ENCODE data around the gene GGT7.
"Not testable (repeated sequence)": the region's sequence is repeated elsewhere in the genome, so short reads cannot be mapped to it uniquely, and the experiment has no call there.

The GGT7 gene

GRCh38 chr20:34898731-34899130, 26.1 kb upstream of the GGT7 start:
- not testable (repeated sequence) for H3K4me1 ChIP-seq (ENCODE audit: control insufficient read depth in 2 of 2, insufficient read depth in 1 of 2, low read depth in 1 of 2, low read length in 2 of 2); H3K23ac ChIP-seq (ENCODE audit: low read depth, low read length, poor library complexity); H2BK12ac ChIP-seq (ENCODE audit: low read length); H2BK120ac ChIP-seq (ENCODE audit: low read depth, low read length); H3K27ac ChIP-seq (replicated peaks; ENCODE audit: low read length); H4K91ac ChIP-seq (ENCODE audit: low read depth, low read length, poor library complexity); H3K18ac ChIP-seq (ENCODE audit: low read length); H3K4me3 ChIP-seq (ENCODE audit: low read length in 2 of 2); H3K14ac ChIP-seq (ENCODE audit: low read length); H2BK15ac ChIP-seq (ENCODE audit: low read length); H2AK5ac ChIP-seq (ENCODE audit: low read depth, low read length); H2AFZ ChIP-seq (ENCODE audit: low read length); H3K9me3 ChIP-seq (replicated peaks in 1 of 2; ENCODE audit: control insufficient read depth in 2 of 2, insufficient read depth in 1 of 2, low read depth in 1 of 2, low read length in 2 of 2); H3K27me3 ChIP-seq (ENCODE audit: control insufficient read depth in 3 of 3, insufficient read depth in 3 of 3, low read depth in 1 of 3, low read length in 3 of 3); H3K36me3 ChIP-seq (replicated peaks in 1 of 2; ENCODE audit: control insufficient read depth in 2 of 2, insufficient read depth in 2 of 2, low read length in 2 of 2); H2BK5ac ChIP-seq (ENCODE audit: low read length); H4K8ac ChIP-seq (ENCODE audit: low read depth, low read length); H3K4ac ChIP-seq (ENCODE audit: low read length); DNase-seq (ENCODE audit: low spot score); H3K79me1 ChIP-seq (ENCODE audit: low read depth, low read length); H3K9ac ChIP-seq (ENCODE audit: low read depth, low read length, poor library complexity); H3K4me2 ChIP-seq (ENCODE audit: insufficient read depth, low read length, poor library complexity, severe bottlenecking)
- WGBS, 2 donors (ENCODE audit: extremely low coverage in 2 of 2, insufficient read length in 2 of 2, insufficient replicate concordance in 1 of 2), result no CpG with 5 or more reads among the region's 26 CpGs

GRCh38 chr20:34898129-34898528, 25.5 kb upstream of the GGT7 start:
- H2BK15ac ChIP-seq (ENCODE audit: low read length); H3K27me3 ChIP-seq (ENCODE audit: control insufficient read depth in 3 of 3, insufficient read depth in 3 of 3, low read depth in 1 of 3, low read length in 3 of 3); H4K8ac ChIP-seq (ENCODE audit: low read depth, low read length); H2BK12ac ChIP-seq (ENCODE audit: low read length); H3K4me2 ChIP-seq (ENCODE audit: insufficient read depth, low read length, poor library complexity, severe bottlenecking); H2AFZ ChIP-seq (ENCODE audit: low read length); H3K4me1 ChIP-seq (ENCODE audit: control insufficient read depth in 2 of 2, insufficient read depth in 1 of 2, low read depth in 1 of 2, low read length in 2 of 2); H2BK120ac ChIP-seq (ENCODE audit: low read depth, low read length); H3K79me1 ChIP-seq (ENCODE audit: low read depth, low read length); H3K18ac ChIP-seq (ENCODE audit: low read length); H3K14ac ChIP-seq (ENCODE audit: low read length); H3K23ac ChIP-seq (ENCODE audit: low read depth, low read length, poor library complexity); H3K36me3 ChIP-seq (replicated peaks in 1 of 2; ENCODE audit: control insufficient read depth in 2 of 2, insufficient read depth in 2 of 2, low read length in 2 of 2); H2BK5ac ChIP-seq (ENCODE audit: low read length); H3K27ac ChIP-seq (replicated peaks; ENCODE audit: low read length); H3K9me3 ChIP-seq (replicated peaks in 1 of 2; ENCODE audit: control insufficient read depth in 2 of 2, insufficient read depth in 1 of 2, low read depth in 1 of 2, low read length in 2 of 2); DNase-seq (ENCODE audit: low spot score); H3K4ac ChIP-seq (ENCODE audit: low read length); H3K9ac ChIP-seq (ENCODE audit: low read depth, low read length, poor library complexity); H3K4me3 ChIP-seq (ENCODE audit: low read length in 2 of 2); H4K91ac ChIP-seq (ENCODE audit: low read depth, low read length, poor library complexity); H2AK5ac ChIP-seq (ENCODE audit: low read depth, low read length): not testable (repeated sequence)
- WGBS, 2 donors (ENCODE audit: extremely low coverage in 2 of 2, insufficient read length in 2 of 2, insufficient replicate concordance in 1 of 2), result no CpG with 5 or more reads among the region's 3 CpGs

- Histone ChIP-seq H3K4me1 (ENCODE audit: control insufficient read depth in 2 of 2, insufficient read depth in 1 of 2, low read depth in 1 of 2, low read length in 2 of 2) (no peaks in the 10 kb centered on the region), H2AFZ (ENCODE audit: low read length) (no peak overlapping the region), H2BK5ac (ENCODE audit: low read length) (no peak overlapping the region), H3K23ac (ENCODE audit: low read depth, low read length, poor library complexity) (no peak overlapping the region), H2AK5ac (ENCODE audit: low read depth, low read length) (no peak overlapping the region), H3K9me3 (replicated peaks in 1 of 2; ENCODE audit: control insufficient read depth in 2 of 2, insufficient read depth in 1 of 2, low read depth in 1 of 2, low read length in 2 of 2) (no peaks in the 10 kb centered on the region), H3K14ac (ENCODE audit: low read length) (no peak overlapping the region), H2BK12ac (ENCODE audit: low read length) (no peak overlapping the region), H3K27ac (replicated peaks; ENCODE audit: low read length) (no peak overlapping the region), H3K79me1 (ENCODE audit: low read depth, low read length) (no peaks in the 10 kb centered on the region), H4K91ac (ENCODE audit: low read depth, low read length, poor library complexity) (no peak overlapping the region), H4K8ac (ENCODE audit: low read depth, low read length) (no peak overlapping the region), H3K4me2 (ENCODE audit: insufficient read depth, low read length, poor library complexity, severe bottlenecking) (no peak overlapping the region), H2BK120ac (ENCODE audit: low read depth, low read length) (no peak overlapping the region), H3K4ac (ENCODE audit: low read length) (no peak overlapping the region), H3K36me3 (replicated peaks in 1 of 2; ENCODE audit: control insufficient read depth in 2 of 2, insufficient read depth in 2 of 2, low read length in 2 of 2) (peaks cover 0 to 3% of the 10 kb centered on the region in 2 donors), H3K9ac (ENCODE audit: low read depth, low read length, poor library complexity) (no peak overlapping the region), H3K18ac (ENCODE audit: low read length) (no peak overlapping the region), H3K27me3 (ENCODE audit: control insufficient read depth in 3 of 3, insufficient read depth in 3 of 3, low read depth in 1 of 3, low read length in 3 of 3) (no peaks in the 10 kb centered on the region), H2BK15ac (ENCODE audit: low read length) (no peak overlapping the region), H3K4me3 (ENCODE audit: low read length in 2 of 2) (no peak overlapping the region)
- WGBS, 2 donors (ENCODE audit: extremely low coverage in 2 of 2, insufficient read length in 2 of 2, insufficient replicate concordance in 1 of 2), result no CpG with 5 or more reads among the region's 1 CpG
- DNase-seq (ENCODE audit: low spot score), result no peak
Measured at GRCh38 chr20:34896086-34896621, 23.5 kb upstream of the GGT7 start.

- H2BK12ac ChIP-seq (ENCODE audit: low read length), result no peak overlapping the region
- no peak for DNase-seq (ENCODE audit: low spot score)
- no peak overlapping the region for H3K4me2 ChIP-seq (ENCODE audit: insufficient read depth, low read length, poor library complexity, severe bottlenecking)
- no CpG with 5 or more reads among the region's 3 CpGs for WGBS, 2 donors (ENCODE audit: extremely low coverage in 2 of 2, insufficient read length in 2 of 2, insufficient replicate concordance in 1 of 2)
- H3K9ac ChIP-seq (ENCODE audit: low read depth, low read length, poor library complexity), result no peak overlapping the region
- no peaks in the 10 kb centered on the region for H3K27me3 ChIP-seq (ENCODE audit: control insufficient read depth in 3 of 3, insufficient read depth in 3 of 3, low read depth in 1 of 3, low read length in 3 of 3)
- H2AFZ ChIP-seq (ENCODE audit: low read length), result no peak overlapping the region
- no peak overlapping the region for H2BK5ac ChIP-seq (ENCODE audit: low read length)
- H3K27ac ChIP-seq (replicated peaks; ENCODE audit: low read length), result no peak overlapping the region
- no peak overlapping the region for H3K23ac ChIP-seq (ENCODE audit: low read depth, low read length, poor library complexity)
- no peak overlapping the region for H4K91ac ChIP-seq (ENCODE audit: low read depth, low read length, poor library complexity)
- peaks cover 0 to 3% of the 10 kb centered on the region in 2 donors for H3K36me3 ChIP-seq (replicated peaks in 1 of 2; ENCODE audit: control insufficient read depth in 2 of 2, insufficient read depth in 2 of 2, low read length in 2 of 2)
- H2AK5ac ChIP-seq (ENCODE audit: low read depth, low read length), result no peak overlapping the region
- no peaks in the 10 kb centered on the region for H3K9me3 ChIP-seq (replicated peaks in 1 of 2; ENCODE audit: control insufficient read depth in 2 of 2, insufficient read depth in 1 of 2, low read depth in 1 of 2, low read length in 2 of 2)
- no peak overlapping the region for H3K14ac ChIP-seq (ENCODE audit: low read length)
- H4K8ac ChIP-seq (ENCODE audit: low read depth, low read length), result no peak overlapping the region
- no peak overlapping the region for H2BK15ac ChIP-seq (ENCODE audit: low read length)
- H3K4me1 ChIP-seq (ENCODE audit: control insufficient read depth in 2 of 2, insufficient read depth in 1 of 2, low read depth in 1 of 2, low read length in 2 of 2), result no peaks in the 10 kb centered on the region
- no peaks in the 10 kb centered on the region for H3K79me1 ChIP-seq (ENCODE audit: low read depth, low read length)
- no peak overlapping the region for H2BK120ac ChIP-seq (ENCODE audit: low read depth, low read length)
- H3K18ac ChIP-seq (ENCODE audit: low read length), result no peak overlapping the region
- H3K4me3 ChIP-seq (ENCODE audit: low read length in 2 of 2), result no peak overlapping the region
- no peak overlapping the region for H3K4ac ChIP-seq (ENCODE audit: low read length)
Measured at GRCh38 chr20:34895465-34895864, 22.8 kb upstream of the GGT7 start.

Measured in neuronal stem cell (in vitro differentiated cells).